Ascending aorta (tissue), 2 donors: ENCODE data around the gene RBMS3. TPM values are rescaled to one million over a fixed set of nuclear protein-coding genes. Genes with fewer than 3 reads are reported as not detected.

Source experiments
- DNase-seq, 2 donors: peaks; one replicate each; pipeline ENCODE4 v3.0.0-alpha.2; 2019; ENCODE audit warnings: low spot score in 2 of 2
- H3K27ac ChIP-seq, 2 donors: fragments of 200-600 bp; sonication (generic); one replicate each; pipeline ENCODE4 v1.5.1; 2016 to 2017; ENCODE audit warnings: mild to moderate bottlenecking in 1 of 2
- H3K27me3 ChIP-seq: fragments of 200-600 bp; sonication (generic); one replicate; pipeline ENCODE4 v1.5.1; 2017
- H3K36me3 ChIP-seq, 2 donors: fragments of 200-600 bp; sonication (generic); one replicate each; pipeline ENCODE4 v1.5.1; 2016
- H3K4me1 ChIP-seq, 2 donors: fragments of 200-600 bp; sonication (generic); one replicate each; pipeline ENCODE4 v1.5.1; 2016 to 2017; ENCODE audit warnings: mild to moderate bottlenecking in 1 of 2
- H3K4me3 ChIP-seq, 2 donors: fragments of 200-600 bp; sonication (generic); one replicate each; pipeline ENCODE4 v1.5.1; 2016 to 2017; ENCODE audit warnings: mild to moderate bottlenecking in 1 of 2
- H3K9me3 ChIP-seq, 2 donors: fragments of 200-600 bp; sonication (generic); one replicate each; pipeline ENCODE4 v1.5.1; 2016
- CTCF ChIP-seq, 3 experiments: fragments of 200-600 bp in 2 of 3; fragments of 450-650 bp in 1 of 3; sonication (generic) in 2 of 3; IDR thresholded peaks; one replicate each; pipeline ENCODE4 v1.5.1; 2016 to 2019; ENCODE audit warnings: antibody characterized with exemption in 3 of 3, mild to moderate bottlenecking in 1 of 3, moderate library complexity in 1 of 3
- intact Hi-C: fragments of 100-400 bp; cut with DNase I; formaldehyde crosslinking; loops from one replicate; pipeline ENCODE4 v1.15.1; 2023
- total RNA-seq: library from RNA; depleted of rRNA; stranded (reverse); fragments of >200 nt; gene quantifications from one replicate; pipeline ENCODE4 v1.1.0, GENCODE V29; 2016

Gene RBMS3
- total RNA-seq, 1 donor from 2014 or later = 65.8 TPM

- DNase-seq = no peak
- no peaks in the 10 kb centered on the region for H3K36me3 ChIP-seq
- no peak overlapping the region for H3K27ac ChIP-seq
- TF ChIP-seq CTCF (IDR thresholded peaks at IDR 0.05) = no peak
- no peaks in the 10 kb centered on the region for H3K27me3 ChIP-seq
- no peak overlapping the region for H3K4me3 ChIP-seq
- H3K4me1 ChIP-seq = no peaks in the 10 kb centered on the region
- H3K9me3 ChIP-seq = no peaks in the 10 kb centered on the region
- intact Hi-C loops = no loop called here
These were observed 542.4 kb downstream of the RBMS3 start for GRCh38 chr3:29823233-29823632.

- H3K27ac ChIP-seq = no peak overlapping the region
- intact Hi-C loops = no loop called here
- no peaks in the 10 kb centered on the region for H3K27me3 ChIP-seq
- H3K4me1 ChIP-seq = peaks cover 0 to 11% of the 10 kb centered on the region in 2 donors
- DNase-seq = no peak
- no peaks in the 10 kb centered on the region for H3K36me3 ChIP-seq
- no peak for TF ChIP-seq CTCF (IDR thresholded peaks at IDR 0.05)
- peaks cover 0 to 3% of the 10 kb centered on the region in 2 donors for H3K9me3 ChIP-seq
- no peak overlapping the region for H3K4me3 ChIP-seq
These were observed 545.8 kb downstream of the RBMS3 start for GRCh38 chr3:29826712-29827111.

GRCh38 chr3:29827756-29828155 is 546.9 kb downstream of the RBMS3 start:
- Histone ChIP-seq H3K36me3 (no peaks in the 10 kb centered on the region), H3K4me3 (no peak overlapping the region), H3K27me3 (no peaks in the 10 kb centered on the region), H3K4me1 (peaks cover 0 to 11% of the 10 kb centered on the region in 2 donors), H3K27ac (no peak overlapping the region), H3K9me3 (peaks cover 0 to 7% of the 10 kb centered on the region in 2 donors)
- no peak for DNase-seq
- intact Hi-C loops = no loop called here
- no peak for TF ChIP-seq CTCF (IDR thresholded peaks at IDR 0.05)

- intact Hi-C loops = no loop called here
These were observed 548.5 kb downstream of the RBMS3 start for GRCh38 chr3:29829340-29829739.

GRCh38 chr3:29850641-29851040 is 569.8 kb downstream of the RBMS3 start:
- Histone ChIP-seq H3K36me3 (no peaks in the 10 kb centered on the region), H3K9me3 (no peaks in the 10 kb centered on the region), H3K27me3 (no peaks in the 10 kb centered on the region), H3K4me3 (no peak overlapping the region), H3K4me1 (peaks cover 0 to 12% of the 10 kb centered on the region in 2 donors), H3K27ac (no peak overlapping the region)
- no peak for DNase-seq
- TF ChIP-seq CTCF (IDR thresholded peaks at IDR 0.05) = no peak
- intact Hi-C loops = no loop called here

More at GRCh38 chr3:29829340-29829739, 548.5 kb downstream of the RBMS3 start:
- Histone ChIP-seq H3K9me3 (peaks cover 0 to 12% of the 10 kb centered on the region in 2 donors), H3K4me1 (peaks cover 0 to 11% of the 10 kb centered on the region in 2 donors), H3K4me3 (no peak overlapping the region), H3K27me3 (no peaks in the 10 kb centered on the region), H3K27ac (no peak overlapping the region), H3K36me3 (no peaks in the 10 kb centered on the region)
- no peak for TF ChIP-seq CTCF (IDR thresholded peaks at IDR 0.05)
- no peak for DNase-seq

- Histone ChIP-seq H3K36me3 (no peaks in the 10 kb centered on the region), H3K4me3 (no peak overlapping the region), H3K9me3 (no peaks in the 10 kb centered on the region), H3K27me3 (no peaks in the 10 kb centered on the region), H3K27ac (no peak overlapping the region), H3K4me1 (peaks cover 0 to 10% of the 10 kb centered on the region in 2 donors)
- DNase-seq = no peak
- TF ChIP-seq CTCF (IDR thresholded peaks at IDR 0.05) = no peak
- intact Hi-C loops = no loop called here
These were observed 571.9 kb downstream of the RBMS3 start for GRCh38 chr3:29852767-29853166.
